Lower lobe of right lung (tissue), 2 donors: Measurements from ENCODE around the gene PTGES. TPM values are rescaled to one million over a fixed set of nuclear protein-coding genes. Genes with fewer than 3 reads are reported as not detected.
"Not testable (repeated sequence)": the region's sequence is repeated elsewhere in the genome, so short reads cannot be mapped to it uniquely, and the experiment has no call there.

Experiments used
- ATAC-seq, 2 donors: fragments of 200-7000 bp; cut with Tn5 transposase; one replicate each; pipeline ENCODE4 v1.9.1; 2020 to 2022; ENCODE audit warnings: mild to moderate bottlenecking in 2 of 2, moderate library complexity in 2 of 2
- DNase-seq: peaks from one replicate; pipeline ENCODE4 v3.0.0-alpha.2; 2020
- H3K27ac ChIP-seq: fragments of 200-600 bp; one replicate; pipeline ENCODE4 v1.8.0; 2022
- H3K27me3 ChIP-seq: fragments of 200-600 bp; one replicate; pipeline ENCODE4 v1.8.0; 2022; ENCODE audit warnings: low read depth
- H3K36me3 ChIP-seq: fragments of 200-600 bp; one replicate; pipeline ENCODE4 v1.8.0; 2022; ENCODE audit warnings: mild to moderate bottlenecking
- H3K4me1 ChIP-seq: fragments of 200-600 bp; one replicate; pipeline ENCODE4 v1.8.0; 2022
- H3K4me3 ChIP-seq: fragments of 200-600 bp; one replicate; pipeline ENCODE4 v1.8.0; 2022; ENCODE audit warnings: mild to moderate bottlenecking
- H3K9me3 ChIP-seq: fragments of 200-600 bp; one replicate; pipeline ENCODE4 v1.8.0; 2022
- CTCF ChIP-seq: fragments of 200-600 bp; IDR thresholded peaks from one replicate; pipeline ENCODE4 v1.8.0; 2022; ENCODE audit warnings: antibody characterized with exemption, mild to moderate bottlenecking
- intact Hi-C: fragments of 100-400 bp; cut with DNase I; formaldehyde crosslinking; loops from one replicate; pipeline ENCODE4 v1.11.0; 2022
- total RNA-seq: library from RNA; stranded (reverse); fragmentation: NEBNext Ultra II Directional; extraction: Animal tissue kit (Norgen Biotek cat#: 25700); gene quantifications from one replicate; pipeline ENCODE4 v1.2.1, GENCODE V29; 2021
- donor health status: DM: no; HTN: yes; CAD: no; lungs with severe emphysema.

Gene PTGES
- total RNA-seq, 1 donor from 2014 or later = 3.9 TPM

DNA sequence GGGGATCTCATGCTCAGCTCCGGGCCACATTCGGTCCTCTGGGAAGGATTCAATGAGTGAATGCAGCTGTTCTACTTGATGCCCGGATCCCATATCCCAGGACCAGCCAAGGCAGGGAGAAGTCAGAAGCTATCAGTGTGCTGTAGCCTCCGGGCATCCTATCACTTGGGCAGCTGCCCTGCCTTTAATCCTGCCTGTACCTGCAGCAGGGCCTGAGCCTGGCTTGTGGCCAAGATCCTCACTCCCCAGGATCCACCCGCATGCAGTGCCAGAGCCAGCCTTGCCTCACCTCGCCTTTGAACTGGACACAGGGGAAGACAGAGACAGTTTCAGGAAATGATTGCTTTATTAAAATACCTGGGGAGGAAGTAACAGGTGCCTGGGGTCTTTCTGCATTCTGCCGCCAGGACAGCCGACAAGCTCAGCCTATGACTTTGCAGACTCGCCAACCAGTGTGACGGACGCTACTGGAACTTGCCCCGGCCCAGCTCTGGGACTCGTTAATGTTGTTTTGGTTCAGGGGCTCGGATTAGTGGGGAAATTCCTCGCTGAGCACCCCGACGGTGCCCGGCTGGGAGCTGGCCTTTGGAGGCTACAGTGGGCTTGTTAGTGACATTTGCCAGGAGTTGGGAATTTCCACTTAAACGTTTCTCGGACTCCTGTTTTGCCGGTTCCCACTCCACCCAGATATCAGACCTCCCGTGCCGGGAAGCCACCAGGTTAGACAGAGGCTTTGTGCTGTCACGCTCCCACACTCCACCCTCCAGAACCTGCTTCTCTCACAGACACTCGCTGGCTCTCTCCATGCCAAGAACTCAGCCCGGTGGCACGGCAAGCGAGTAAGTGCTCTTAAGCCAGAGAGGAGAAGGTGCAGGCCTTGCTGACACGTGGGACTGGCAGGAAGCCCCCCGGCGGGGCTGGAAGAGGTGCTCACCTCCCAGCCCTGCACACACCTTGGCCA, 721 bp downstream of the PTGES start:
- Histone ChIP-seq H3K4me3 (peak overlapping the region; percentile 44), H3K4me1 (peaks cover 22% of the 10 kb centered on the region), H3K27me3 (peaks cover 7% of the 10 kb centered on the region), H3K36me3 (no peaks in the 10 kb centered on the region), H3K27ac (no peak overlapping the region), H3K9me3 (no peaks in the 10 kb centered on the region)
- DNase-seq (peak; percentile 63), ATAC-seq (peak; percentile 60 to 69)
- intact Hi-C loops = no loop called here
- no peak for TF ChIP-seq CTCF

DNA sequence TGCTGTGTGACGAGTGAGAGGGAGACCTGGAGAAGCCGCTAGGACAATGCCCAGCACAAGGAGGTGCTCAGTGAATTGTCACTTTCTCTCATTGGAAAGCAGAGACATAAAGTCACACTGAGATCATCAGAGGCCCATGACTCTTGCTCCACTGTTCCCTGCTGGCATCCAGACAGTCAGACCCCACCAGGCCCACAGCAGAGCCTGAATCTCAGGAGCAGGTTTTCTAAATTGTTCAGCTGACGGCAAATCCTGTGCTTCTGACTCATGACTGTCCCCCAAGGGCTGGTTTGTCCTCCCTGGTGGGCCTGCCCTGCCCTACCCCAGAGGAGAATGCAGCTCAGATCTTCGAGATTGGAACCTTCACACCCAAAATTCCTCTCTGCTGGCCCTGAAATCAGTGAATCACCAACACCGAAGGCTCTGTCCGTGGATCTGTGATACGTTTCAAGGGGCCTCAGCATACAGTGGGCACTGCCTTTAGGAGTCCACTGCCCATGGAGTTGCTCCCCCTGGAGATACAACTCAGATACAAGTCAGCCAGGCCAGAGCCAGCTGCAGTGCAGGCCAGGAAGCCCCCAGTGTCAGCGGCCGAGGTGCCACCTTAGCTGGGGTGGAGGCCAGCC, 2.7 kb downstream of the PTGES start:
- no peak for TF ChIP-seq CTCF
- no peaks in the 10 kb centered on the region for H3K9me3 ChIP-seq
- no peak overlapping the region for H3K4me3 ChIP-seq
- no peak overlapping the region for H3K27ac ChIP-seq
- peaks cover 20% of the 10 kb centered on the region for H3K4me1 ChIP-seq
- peaks cover 7% of the 10 kb centered on the region for H3K27me3 ChIP-seq
- DNase-seq (no peak), ATAC-seq (no peak)
- H3K36me3 ChIP-seq = no peaks in the 10 kb centered on the region
- intact Hi-C loops = no loop called here

GRCh38 chr9:129749575-129749974, 3.3 kb downstream of the PTGES start:
- TF ChIP-seq CTCF = no peak
- H3K27me3 ChIP-seq = peaks cover 7% of the 10 kb centered on the region
- no peaks in the 10 kb centered on the region for H3K9me3 ChIP-seq
- peaks cover 20% of the 10 kb centered on the region for H3K4me1 ChIP-seq
- H3K4me3 ChIP-seq = no peak overlapping the region
- DNase-seq (no peak), ATAC-seq (no peak)
- no peak overlapping the region for H3K27ac ChIP-seq
- H3K36me3 ChIP-seq = no peaks in the 10 kb centered on the region
- intact Hi-C loops = no loop called here

- H3K27ac ChIP-seq, DNase-seq, intact Hi-C loops, H3K27me3 ChIP-seq, H3K4me3 ChIP-seq, ATAC-seq, H3K36me3 ChIP-seq, H3K9me3 ChIP-seq: not testable (repeated sequence)
- H3K4me1 ChIP-seq = peaks cover 20% of the 10 kb centered on the region
These were observed 3.8 kb downstream of the PTGES start for GRCh38 chr9:129749052-129749451.

DNA sequence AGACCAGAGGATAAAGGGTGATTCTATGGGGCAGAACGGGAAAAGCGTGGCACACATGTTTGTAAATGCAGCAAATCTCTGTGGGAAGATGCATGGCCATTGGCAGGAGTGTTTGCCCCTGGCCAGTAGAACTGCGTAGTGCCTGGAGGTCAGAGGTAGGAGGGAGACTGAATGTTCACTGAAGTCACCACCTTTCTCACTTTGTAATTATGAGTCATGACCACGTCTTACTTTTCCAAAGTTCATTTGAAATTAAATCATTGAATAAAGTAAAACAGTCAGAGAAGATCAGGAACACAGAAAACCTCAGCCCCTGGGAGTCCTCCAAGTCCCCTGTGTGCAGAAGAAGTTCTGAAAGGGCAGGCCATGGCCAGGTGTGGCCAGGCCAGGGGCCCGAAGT, 4.6 kb downstream of the PTGES start:
- ATAC-seq (no peak), DNase-seq (no peak)
- H3K4me3 ChIP-seq = no peak overlapping the region
- peaks cover 3% of the 10 kb centered on the region for H3K27me3 ChIP-seq
- TF ChIP-seq CTCF = no peak
- H3K27ac ChIP-seq = no peak overlapping the region
- intact Hi-C loops = no loop called here
- no peaks in the 10 kb centered on the region for H3K9me3 ChIP-seq
- H3K36me3 ChIP-seq = no peaks in the 10 kb centered on the region
- peaks cover 18% of the 10 kb centered on the region for H3K4me1 ChIP-seq
